HG02763 (cell line): Measurements from ENCODE around the gene SLC35E3.
"Not testable (repeated sequence)": the region's sequence is repeated elsewhere in the genome, so short reads cannot be mapped to it uniquely, and the experiment has no call there.

Source experiments
- ATAC-seq: cut with Tn5 transposase; IDR thresholded peaks from one replicate; pipeline ENCODE4 v1.9.1; 2021; ENCODE audit warnings: mild to moderate bottlenecking, moderate library complexity; ENCODE audit not compliant: unreplicated experiment

SLC35E3 gene

GRCh38 chr12:68811573-68811972 lies 65.6 kb downstream of the SLC35E3 start:
- not testable (repeated sequence) for ATAC-seq

GRCh38 chr12:68812553-68813241 lies 66.7 kb downstream of the SLC35E3 start:
- ATAC-seq = no peak

- ATAC-seq = no peak
These were observed 67.2 kb downstream of the SLC35E3 start for GRCh38 chr12:68813242-68813593.

GRCh38 chr12:68814490-68815231 lies 68.7 kb downstream of the SLC35E3 start:
- ATAC-seq = no peak

GRCh38 chr12:68815232-68815927 lies 69.4 kb downstream of the SLC35E3 start:
- no peak for ATAC-seq

GRCh38 chr12:68815928-68816800 lies 70.2 kb downstream of the SLC35E3 start:
- ATAC-seq = no peak

GRCh38 chr12:68819481-68819880 lies 73.5 kb downstream of the SLC35E3 start:
- ATAC-seq = not testable (repeated sequence)

- ATAC-seq = no peak
These were observed 75.6 kb downstream of the SLC35E3 start for GRCh38 chr12:68821357-68822188.

GRCh38 chr12:68823696-68824095 lies 77.7 kb downstream of the SLC35E3 start:
- no peak for ATAC-seq

GRCh38 chr12:68824131-68824530 lies 78.2 kb downstream of the SLC35E3 start:
- ATAC-seq = no peak

GRCh38 chr12:68824597-68825250 lies 78.7 kb downstream of the SLC35E3 start:
- no peak for ATAC-seq

GRCh38 chr12:68825569-68826217 lies 79.7 kb downstream of the SLC35E3 start:
- ATAC-seq = no peak

GRCh38 chr12:68827895-68828671 lies 82.1 kb downstream of the SLC35E3 start:
- ATAC-seq = no peak

GRCh38 chr12:68828672-68829068 lies 82.7 kb downstream of the SLC35E3 start:
- ATAC-seq = no peak
